C4-2B (cell line): ENCODE measurements around the gene PPP1R15B.

ENCODE experiments used
- H3K27ac ChIP-seq: fragments of 450-650 bp; 2 replicates; pipeline ENCODE4 v1.5.1; 2017
- CTCF ChIP-seq: fragments of 450-650 bp; conservative IDR thresholded peaks from 2 replicates; pipeline ENCODE4 v1.5.1; 2017; ENCODE audit warnings: mild to moderate bottlenecking
- ZFX ChIP-seq: fragments of 450-650 bp; IDR thresholded peaks from 2 replicates; pipeline ENCODE4 v1.6.1; 2017

Gene PPP1R15B

DNA sequence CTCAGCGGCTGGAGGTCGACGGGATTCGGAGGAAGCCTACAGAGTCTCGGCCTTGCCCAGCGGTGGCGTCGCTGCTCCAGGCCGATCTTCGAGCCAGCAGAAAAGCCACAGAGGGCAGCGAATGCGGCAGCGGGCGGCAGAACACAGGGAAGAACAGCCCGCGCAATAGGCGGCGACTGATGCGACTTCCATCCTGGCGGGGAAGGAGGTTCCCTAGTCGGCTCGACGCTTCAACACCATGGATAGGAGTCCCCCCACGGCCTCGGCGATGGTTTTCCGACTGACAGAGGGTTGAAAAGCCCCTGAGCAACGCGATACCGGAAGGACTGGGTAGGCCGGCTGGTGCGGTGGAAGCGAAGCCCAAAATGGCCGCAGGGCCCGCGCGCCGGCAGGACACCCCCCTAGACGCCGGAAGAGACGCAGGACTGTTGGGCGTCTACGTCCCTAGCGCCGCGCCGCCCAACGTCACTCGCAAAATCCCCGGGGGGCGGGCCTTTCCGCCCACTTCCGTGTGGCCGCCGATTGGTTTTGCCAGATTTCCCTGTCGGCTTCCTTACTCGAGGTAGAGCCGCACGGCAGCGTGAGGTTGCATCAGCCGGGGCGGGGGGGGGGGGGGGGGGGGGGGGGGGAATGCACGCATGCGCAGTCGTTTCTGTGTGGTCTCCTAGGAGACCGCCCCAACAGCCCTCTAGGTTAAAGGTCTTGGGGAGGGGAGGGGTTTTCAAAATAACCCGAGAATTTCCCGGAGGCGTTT, at the start of gene PPP1R15B:
PPP1R15B (minus strand) TSS at position 367 of the 754 bp plus-strand sequence. CDS start 406 bp downstream, outside the sequence.
- peak within 1 kb of the TSS; percentile 99 for H3K27ac ChIP-seq

GRCh38 chr1:204460346-204460745, 48.7 kb upstream of the PPP1R15B start:
- H3K27ac ChIP-seq, result no peak overlapping the region
- no peak for TF ChIP-seq CTCF
- TF ChIP-seq ZFX, result no peak

More for the DNA sequence above, at the start of gene PPP1R15B:
- TF ChIP-seq CTCF (no peak), ZFX (peak; percentile 59)

DNA sequence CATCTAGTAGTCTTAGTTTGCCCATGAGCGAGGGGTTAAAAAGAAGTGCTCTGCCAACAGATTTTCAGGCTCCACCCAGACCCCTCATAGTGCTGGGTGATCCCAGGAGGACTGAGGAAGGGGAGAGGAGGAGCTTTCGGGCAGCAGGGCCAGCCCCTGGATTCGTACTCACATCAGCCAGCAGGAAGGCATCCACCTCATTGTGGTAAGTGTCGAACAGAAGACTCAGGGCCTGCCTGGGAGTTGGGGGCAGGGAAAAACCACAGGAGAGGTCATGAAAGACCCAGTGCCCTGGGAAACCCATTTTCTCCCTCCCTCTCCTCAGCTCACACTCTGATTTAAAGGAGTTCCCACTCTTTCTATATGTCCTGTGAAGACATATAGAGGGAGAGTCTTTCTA, 48.1 kb upstream of the PPP1R15B start:
- no peak for TF ChIP-seq CTCF
- no peak for TF ChIP-seq ZFX
- no peak overlapping the region for H3K27ac ChIP-seq

DNA sequence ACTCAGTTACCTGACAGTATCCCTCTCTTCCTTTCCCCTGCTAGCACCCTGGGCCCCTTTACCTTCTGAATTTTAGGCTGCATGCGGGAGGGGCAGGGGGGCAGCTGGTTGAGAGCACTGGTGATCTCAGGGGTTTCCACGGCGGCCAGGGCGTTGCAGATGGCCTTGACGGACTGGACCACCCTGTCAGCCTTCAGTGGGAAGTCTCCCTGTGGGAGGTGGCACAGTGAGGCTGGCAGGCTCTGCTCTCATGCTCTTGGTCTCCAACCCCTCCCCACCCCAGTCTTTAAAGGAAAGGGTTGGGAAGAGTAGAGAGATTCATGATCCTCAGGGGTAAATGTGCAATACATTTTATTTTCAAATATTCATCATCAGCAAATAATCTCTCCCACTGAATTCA, 46.0 kb upstream of the PPP1R15B start:
- H3K27ac ChIP-seq, result no peak overlapping the region
- TF ChIP-seq CTCF, result no peak

GRCh38 chr1:204456826-204457442, 45.3 kb upstream of the PPP1R15B start:
- TF ChIP-seq ZFX (no peak), CTCF (no peak)
- no peak overlapping the region for H3K27ac ChIP-seq

GRCh38 chr1:204455831-204456145, 44.2 kb upstream of the PPP1R15B start:
- H3K27ac ChIP-seq, result no peak overlapping the region
- TF ChIP-seq CTCF, result no peak

- TF ChIP-seq ZFX (no peak), CTCF (no peak)
- H3K27ac ChIP-seq, result no peak overlapping the region
Measured at GRCh38 chr1:204455063-204455830, 43.6 kb upstream of the PPP1R15B start.
